OCI-LY3 (cell line): Measurements from ENCODE around the gene ANKRD13D.

Experiments used
- H2AFZ ChIP-seq: fragments of 200-600, 300-600 bp; shearing (Covaris generic); 2 replicates; pipeline ENCODE4 v1.6.0; 2014; ENCODE audit warnings: antibody characterized with exemption, low read depth, low read length
- H3K27ac ChIP-seq: fragments of 200-600, 300-600 bp; sonication (generic); 2 replicates; pipeline ENCODE4 v1.5.1; 2014; ENCODE audit warnings: mild to moderate bottlenecking, low read length, moderate library complexity, mixed read lengths
- H3K27me3 ChIP-seq: fragments of 200-600, 300-600 bp; sonication (generic); 2 replicates; pipeline ENCODE4 v1.6.1; 2014; ENCODE audit warnings: low read depth, low read length, mixed read lengths
- H3K36me3 ChIP-seq: fragments of 200-600, 300-600 bp; sonication (generic); replicated peaks from 2 replicates; pipeline ENCODE3; 2014; ENCODE audit warnings: low read depth, low read length, mixed read lengths
- H3K4me1 ChIP-seq: fragments of 300-600, 200-600 bp; sonication (generic); 2 replicates; pipeline ENCODE4 v1.6.1; 2014; ENCODE audit warnings: low read length, mixed read lengths
- H3K4me2 ChIP-seq: fragments of 200-600, 300-600 bp; sonication (generic); 2 replicates; pipeline ENCODE4 v1.6.1; 2014; ENCODE audit warnings: low read length, mixed read lengths
- H3K4me3 ChIP-seq: fragments of 300-600, 200-600 bp; sonication (generic); 2 replicates; pipeline ENCODE4 v1.5.1; 2014; ENCODE audit warnings: antibody characterized with exemption, mild to moderate bottlenecking, low read length, moderate library complexity
- H3K79me2 ChIP-seq: fragments of 300-600, 200-600 bp; shearing (Covaris generic); 2 replicates; pipeline ENCODE4 v1.6.1; 2014; ENCODE audit warnings: mild to moderate bottlenecking, low read length, mixed read lengths
- H3K9ac ChIP-seq: fragments of 300-600, 200-600 bp; shearing (Covaris generic); 2 replicates; pipeline ENCODE4 v1.6.0; 2014; ENCODE audit warnings: mild to moderate bottlenecking, low read length, moderate library complexity
- H3K9me3 ChIP-seq: fragments of 200-600, 300-600 bp; shearing (Covaris generic); 2 replicates; pipeline ENCODE4 v1.6.1; 2014; ENCODE audit warnings: low read length, mixed read lengths; ENCODE audit not compliant: insufficient read depth
- H4K20me1 ChIP-seq: fragments of 200-600, 300-600 bp; sonication (generic); 2 replicates; pipeline ENCODE4 v1.6.1; 2016; ENCODE audit warnings: low read length, mixed read lengths; ENCODE audit not compliant: insufficient read depth
- CTCF ChIP-seq: fragments of 200-600, 300-600 bp; sonication (generic); IDR thresholded peaks from 2 replicates; pipeline ENCODE4 v1.5.1; 2014; ENCODE audit warnings: antibody characterized with exemption, low read length, low read depth
- EZH2phosphoT487 ChIP-seq: fragments of 200-600 bp; shearing (Covaris generic); IDR thresholded peaks from 2 replicates; pipeline ENCODE4 v1.6.1; 2018; ENCODE audit warnings: antibody characterized with exemption, mixed run types, low read depth

ANKRD13D gene

GRCh38 chr11:67351275-67352005 is 62.3 kb downstream of the ANKRD13D start:
- TF ChIP-seq CTCF (peak; percentile 88), EZH2phosphoT487 (no peak)
- H3K4me1 ChIP-seq, result peaks cover 81% of the 10 kb centered on the region
- H3K27ac ChIP-seq, result peak overlapping the region; percentile 98
- H3K27me3 ChIP-seq, result no peaks in the 10 kb centered on the region
- H2AFZ ChIP-seq, result no peak overlapping the region
- no peaks in the 10 kb centered on the region for H4K20me1 ChIP-seq
- H3K9ac ChIP-seq, result peak overlapping the region; percentile 99
- peak overlapping the region; percentile 83 for H3K4me3 ChIP-seq
- no peaks in the 10 kb centered on the region for H3K9me3 ChIP-seq
- peaks cover 13% of the 10 kb centered on the region for H3K36me3 ChIP-seq
- H3K79me2 ChIP-seq, result peaks cover 28% of the 10 kb centered on the region
- peak overlapping the region; percentile 97 for H3K4me2 ChIP-seq
